K562 (cell line): ENCODE results near the gene MBNL1. TPM values are rescaled to one million over a fixed set of nuclear protein-coding genes. Genes with fewer than 3 reads are reported as not detected.

Experiments used
- ATF7 ChIP-seq: fragments of 450-650 bp; IDR thresholded peaks from 2 replicates; pipeline ENCODE4 v1.7.1; 2014; ENCODE audit warnings: mild to moderate bottlenecking, moderate library complexity
- BHLHE40 ChIP-seq: IDR thresholded peaks from 2 replicates; pipeline ENCODE4 v1.6.1; 2011; ENCODE audit warnings: low read length, improper control_type of control experiment
- CBFA2T2 ChIP-seq: fragments of 450-650 bp; conservative IDR thresholded peaks from 2 replicates; pipeline ENCODE4 v1.6.1; 2017; ENCODE audit warnings: mild to moderate bottlenecking
- EWSR1 ChIP-seq: fragments of 450-650 bp; IDR thresholded peaks from 2 replicates; pipeline ENCODE4 v1.6.1; 2018; ENCODE audit warnings: borderline replicate concordance, mild to moderate bottlenecking, low read depth, moderate library complexity; ENCODE audit not compliant: partially characterized antibody
- FOXM1 ChIP-seq, 2 experiments: fragments of 450-650 bp in 1 of 2; sonication (generic) in 1 of 2; formaldehyde crosslinking in 1 of 2; IDR thresholded peaks; 2 replicates each; pipeline versions ENCODE4 v1.6.1 to v1.9.0; 2017 to 2022; ENCODE audit warnings: low read depth in 2 of 2, mild to moderate bottlenecking in 2 of 2, missing genetic modification reagents in 1 of 2, moderate library complexity in 1 of 2
- HNRNPH1 ChIP-seq: fragments of 200-400 bp; formaldehyde crosslinking; optimal IDR thresholded peaks from 2 replicates; pipeline ENCODE3; 2017; ENCODE audit warnings: low read depth, mild to moderate bottlenecking, low read length, moderate library complexity
- HNRNPUL1 ChIP-seq: fragments of 200-400 bp; formaldehyde crosslinking; IDR thresholded peaks from 2 replicates; pipeline ENCODE4 v1.6.1; 2017; ENCODE audit warnings: low read length
- KDM1A ChIP-seq, 2 experiments: fragments of 450-650 bp; IDR thresholded peaks; 2 replicates each; pipeline ENCODE4 v1.6.1; 2016; ENCODE audit warnings: mild to moderate bottlenecking in 2 of 2
- KLF10 ChIP-seq: fragments of 250-450 bp; sonication (Bioruptor Pico); IDR thresholded peaks from 2 replicates; pipeline ENCODE4 v1.6.1; 2021; ENCODE audit warnings: matching md5 sums
- NFIC ChIP-seq: fragments of 450-650 bp; IDR thresholded peaks from 2 replicates; pipeline ENCODE4 v1.6.1; 2017; ENCODE audit warnings: mild to moderate bottlenecking, inconsistent platforms
- POLR2G ChIP-seq: fragments of 200-400 bp; formaldehyde crosslinking; IDR thresholded peaks from 2 replicates; pipeline ENCODE4 v1.6.1; 2017; ENCODE audit warnings: low read depth, mild to moderate bottlenecking, antibody characterized with exemption, low read length, moderate library complexity
- PTTG1 ChIP-seq: fragments of 450-650 bp; IDR thresholded peaks from 2 replicates; pipeline ENCODE4 v1.6.1; 2016; ENCODE audit warnings: low read depth, mild to moderate bottlenecking, missing genetic modification characterization, missing compliant biosample characterization
- RAD21 ChIP-seq, 2 experiments: fragments of 250-450 bp in 1 of 2; fragments of 450-650 bp in 1 of 2; sonication (Bioruptor Pico) in 1 of 2; formaldehyde crosslinking in 1 of 2; IDR thresholded peaks in 1 of 2; conservative IDR thresholded peaks in 1 of 2; 2 replicates each; pipeline versions ENCODE4 v1.4.0 to v1.8.0; 2020 to 2022; ENCODE audit warnings: mild to moderate bottlenecking in 2 of 2, moderate library complexity in 1 of 2
- RBM25 ChIP-seq: fragments of 200-400 bp; formaldehyde crosslinking; IDR thresholded peaks from 2 replicates; pipeline ENCODE4 v1.6.1; 2018; ENCODE audit warnings: low read length, low read depth, moderate library complexity; ENCODE audit not compliant: severe bottlenecking
- SMARCA4 ChIP-seq: fragments of 450-650 bp; IDR thresholded peaks from 2 replicates; pipeline ENCODE4 v1.6.1; 2016
- TAF1 ChIP-seq: IDR thresholded peaks from 2 replicates; pipeline ENCODE4 v1.6.1; 2011; ENCODE audit warnings: mild to moderate bottlenecking, low read length, moderate library complexity; ENCODE audit not compliant: insufficient read depth, control insufficient read depth, severe bottlenecking; ENCODE audit errors: extremely low read depth
- ZC3H4 ChIP-seq: sonication (generic); formaldehyde crosslinking; IDR thresholded peaks from 2 replicates; pipeline ENCODE4 v1.9.0; 2021; ENCODE audit warnings: missing genetic modification reagents, borderline replicate concordance
- ZNF12 ChIP-seq: sonication (generic); formaldehyde crosslinking; IDR thresholded peaks from 2 replicates; pipeline ENCODE4 v1.4.0; 2020; ENCODE audit warnings: mild to moderate bottlenecking, missing genetic modification reagents
- ZNF134 ChIP-seq: fragments of 250-450 bp; sonication (Bioruptor Pico); conservative IDR thresholded peaks from 2 replicates; pipeline ENCODE4 v1.4.0; 2020
- polyA plus RNA-seq, 8 experiments: library from polyadenylated mRNA; depleted of rRNA in 4 of 8; stranded (reverse) in 5 of 8; unstranded in 3 of 8; fragments of >200 nt; fragmentation: Nextera tagmentation in 2 of 8; fragmentation: Illumina TruSeq in 1 of 8; extraction: Ambion mirVana in 2 of 8; extraction: Trizol in 1 of 8; gene quantifications; 2 replicates each; pipeline versions ENCODE4 v1.2.1 to v1.2.3, GENCODE V29; 2011 to 2014; ENCODE audit warnings: inconsistent platforms in 1 of 8, missing spikeins in 1 of 8
- total RNA-seq, 7 experiments: library from RNA; depleted of rRNA in 6 of 7; stranded (reverse); fragments of >200 nt in 6 of 7; fragmentation: Illumina TruSeq in 2 of 7; extraction: Trizol in 2 of 7; gene quantifications; 2 replicates each; pipeline versions ENCODE4 v1.2.1 to v1.2.3, GENCODE V29; 2011 to 2021; ENCODE audit warnings: low replicate concordance in 1 of 7
- TF ChIP-seq, protein P1 (sequence below): fragments of 200-800 bp; sonication (Bioruptor generic); IDR thresholded peaks from 2 replicates; pipeline ENCODE4 v1.6.1; 2017; ENCODE audit warnings: missing genetic modification characterization, missing compliant biosample characterization
- TF ChIP-seq, protein P2 (sequence below): fragments of 450-650 bp; IDR thresholded peaks from 2 replicates; pipeline ENCODE4 v1.6.1; 2017; ENCODE audit warnings: mild to moderate bottlenecking, moderate library complexity
- TF ChIP-seq, protein P3 (sequence below): fragments of 250-450 bp; sonication (Bioruptor Pico); IDR thresholded peaks from 2 replicates; pipeline ENCODE4 v1.8.0; 2021; ENCODE audit warnings: moderate library complexity, mild to moderate bottlenecking, inconsistent platforms
- TF ChIP-seq, protein P4 (sequence below), 3 experiments: IDR thresholded peaks in 2 of 3; conservative IDR thresholded peaks in 1 of 3; 2 replicates each; pipeline ENCODE4 v1.5.1; 2011 to 2012; ENCODE audit warnings: low read length in 3 of 3, mild to moderate bottlenecking in 3 of 3, control low read depth in 2 of 3, improper control_type of control experiment in 1 of 3, inconsistent platforms in 1 of 3, low read depth in 1 of 3, mixed read lengths in 1 of 3, moderate library complexity in 1 of 3; ENCODE audit not compliant: insufficient read depth in 2 of 3

The MBNL1 gene
- total and polyA plus RNA-seq, 9 of the 15 experiments (the other 6 are each of a cell fraction or from before 2014, with no cell fraction given): 70.3 to 243 (median 220) TPM

DNA sequence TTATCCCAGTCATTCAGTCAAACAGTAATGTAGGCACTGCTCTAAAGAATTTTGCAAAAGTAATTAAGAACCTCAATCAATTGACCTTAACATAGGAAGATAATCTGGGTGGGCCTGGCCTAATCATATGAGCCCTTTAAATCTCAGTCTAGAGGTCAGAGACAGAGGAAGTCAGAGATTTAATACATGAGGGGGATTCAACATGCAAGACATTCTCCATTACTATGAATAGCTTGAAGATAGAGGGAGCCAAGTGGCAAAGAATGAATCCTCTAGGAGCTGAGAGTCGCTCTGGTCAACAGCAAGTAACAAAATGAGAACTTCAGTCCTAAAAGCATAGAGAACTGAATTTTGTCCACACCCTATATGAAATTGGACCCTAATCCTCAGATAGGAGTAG, 39.0 kb upstream of the MBNL1 start (continued):
- TF ChIP-seq KDM1A (IDR thresholded peaks at IDR 0.05) (peak; percentile 90 to 91), CBFA2T2 (no peak), BHLHE40 (no peak), HNRNPH1 (no peak), RBM25 (no peak), NFIC (no peak), FOXM1 (IDR thresholded peaks at IDR 0.05; ENCODE audit: low read depth) (no peak), FOXM1 (CRISPR knock-in tag; IDR thresholded peaks at IDR 0.05; ENCODE audit: low read depth) (no peak), EWSR1 (no peak), PTTG1 (no peak), POLR2G (no peak), ATF7 (no peak), HNRNPUL1 (no peak), RAD21 (CRISPR knock-in tag; conservative IDR thresholded peaks at IDR 0.05 in 1 of 2, IDR thresholded peaks at IDR 0.05 in 1 of 2) (peak; percentile 38 to 63), KLF10 (CRISPR knock-in tag) (no peak), ZNF12 (CRISPR knock-in tag) (no peak), ZC3H4 (CRISPR knock-in tag) (no peak), TAF1 (no peak), SMARCA4 (no peak), ZNF134 (CRISPR knock-in tag) (peak; percentile 55; the same call in 1 of the 2 replicates)
- TF ChIP-seq, protein P1, sequence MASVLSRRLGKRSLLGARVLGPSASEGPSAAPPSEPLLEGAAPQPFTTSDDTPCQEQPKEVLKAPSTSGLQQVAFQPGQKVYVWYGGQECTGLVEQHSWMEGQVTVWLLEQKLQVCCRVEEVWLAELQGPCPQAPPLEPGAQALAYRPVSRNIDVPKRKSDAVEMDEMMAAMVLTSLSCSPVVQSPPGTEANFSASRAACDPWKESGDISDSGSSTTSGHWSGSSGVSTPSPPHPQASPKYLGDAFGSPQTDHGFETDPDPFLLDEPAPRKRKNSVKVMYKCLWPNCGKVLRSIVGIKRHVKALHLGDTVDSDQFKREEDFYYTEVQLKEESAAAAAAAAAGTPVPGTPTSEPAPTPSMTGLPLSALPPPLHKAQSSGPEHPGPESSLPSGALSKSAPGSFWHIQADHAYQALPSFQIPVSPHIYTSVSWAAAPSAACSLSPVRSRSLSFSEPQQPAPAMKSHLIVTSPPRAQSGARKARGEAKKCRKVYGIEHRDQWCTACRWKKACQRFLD (CRISPR knock-in tag): no peak
- TF ChIP-seq, protein P2, sequence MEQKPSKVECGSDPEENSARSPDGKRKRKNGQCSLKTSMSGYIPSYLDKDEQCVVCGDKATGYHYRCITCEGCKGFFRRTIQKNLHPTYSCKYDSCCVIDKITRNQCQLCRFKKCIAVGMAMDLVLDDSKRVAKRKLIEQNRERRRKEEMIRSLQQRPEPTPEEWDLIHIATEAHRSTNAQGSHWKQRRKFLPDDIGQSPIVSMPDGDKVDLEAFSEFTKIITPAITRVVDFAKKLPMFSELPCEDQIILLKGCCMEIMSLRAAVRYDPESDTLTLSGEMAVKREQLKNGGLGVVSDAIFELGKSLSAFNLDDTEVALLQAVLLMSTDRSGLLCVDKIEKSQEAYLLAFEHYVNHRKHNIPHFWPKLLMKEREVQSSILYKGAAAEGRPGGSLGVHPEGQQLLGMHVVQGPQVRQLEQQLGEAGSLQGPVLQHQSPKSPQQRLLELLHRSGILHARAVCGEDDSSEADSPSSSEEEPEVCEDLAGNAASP: no peak
- TF ChIP-seq, protein P3, sequence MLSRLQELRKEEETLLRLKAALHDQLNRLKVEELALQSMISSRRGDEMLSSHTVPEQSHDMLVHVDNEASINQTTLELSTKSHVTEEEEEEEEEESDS: no peak
- TF ChIP-seq, protein P4, sequence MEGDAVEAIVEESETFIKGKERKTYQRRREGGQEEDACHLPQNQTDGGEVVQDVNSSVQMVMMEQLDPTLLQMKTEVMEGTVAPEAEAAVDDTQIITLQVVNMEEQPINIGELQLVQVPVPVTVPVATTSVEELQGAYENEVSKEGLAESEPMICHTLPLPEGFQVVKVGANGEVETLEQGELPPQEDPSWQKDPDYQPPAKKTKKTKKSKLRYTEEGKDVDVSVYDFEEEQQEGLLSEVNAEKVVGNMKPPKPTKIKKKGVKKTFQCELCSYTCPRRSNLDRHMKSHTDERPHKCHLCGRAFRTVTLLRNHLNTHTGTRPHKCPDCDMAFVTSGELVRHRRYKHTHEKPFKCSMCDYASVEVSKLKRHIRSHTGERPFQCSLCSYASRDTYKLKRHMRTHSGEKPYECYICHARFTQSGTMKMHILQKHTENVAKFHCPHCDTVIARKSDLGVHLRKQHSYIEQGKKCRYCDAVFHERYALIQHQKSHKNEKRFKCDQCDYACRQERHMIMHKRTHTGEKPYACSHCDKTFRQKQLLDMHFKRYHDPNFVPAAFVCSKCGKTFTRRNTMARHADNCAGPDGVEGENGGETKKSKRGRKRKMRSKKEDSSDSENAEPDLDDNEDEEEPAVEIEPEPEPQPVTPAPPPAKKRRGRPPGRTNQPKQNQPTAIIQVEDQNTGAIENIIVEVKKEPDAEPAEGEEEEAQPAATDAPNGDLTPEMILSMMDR (IDR thresholded peaks at IDR 0.05 in 2 of 3, conservative IDR thresholded peaks at IDR 0.05 in 1 of 3; ENCODE audit: insufficient read depth in 2 of 3, low read depth in 1 of 3, low read length in 3 of 3): peak in 1 of 3 experiments; percentile 38; a peak in 2 of 6 replicates
